NT2/D1 (cell line): ENCODE data around the gene DLG2.
A peak's percentile ranks its signal among the peaks of the same experiment; 100 is the strongest.

Source experiments
- DNase-seq: peaks from one replicate; pipeline ENCODE4 v3.0.0-alpha.2; 2011; ENCODE audit warnings: low read depth, low spot score
- H3K27me3 ChIP-seq: 2 replicates; pipeline ENCODE4 v1.6.0; 2011; ENCODE audit warnings: mild to moderate bottlenecking; ENCODE audit not compliant: insufficient read length, insufficient read depth
- H3K36me3 ChIP-seq: 2 replicates; pipeline ENCODE4 v1.6.1; 2011; ENCODE audit warnings: mild to moderate bottlenecking, low read length, mixed read lengths; ENCODE audit not compliant: insufficient read depth, insufficient read length
- H3K4me1 ChIP-seq: 2 replicates; pipeline ENCODE4 v1.5.1; 2011; ENCODE audit not compliant: insufficient read depth, insufficient read length
- H3K4me3 ChIP-seq: 2 replicates; pipeline ENCODE4 v1.5.1; 2011; ENCODE audit warnings: low read depth; ENCODE audit not compliant: insufficient read length
- H3K9ac ChIP-seq: 2 replicates; pipeline ENCODE4 v1.6.0; 2011; ENCODE audit warnings: low read depth; ENCODE audit not compliant: insufficient read length
- H3K9me3 ChIP-seq: 2 replicates; pipeline ENCODE4 v1.5.1; 2011; ENCODE audit warnings: mild to moderate bottlenecking, low read length; ENCODE audit not compliant: insufficient read depth
- SUZ12 ChIP-seq: IDR thresholded peaks from 2 replicates; pipeline ENCODE4 v1.6.1; 2011; ENCODE audit not compliant: insufficient read length, insufficient read depth; ENCODE audit errors: extremely low read depth
- YY1 ChIP-seq: IDR thresholded peaks from 2 replicates; pipeline ENCODE4 v1.6.1; 2011; ENCODE audit not compliant: insufficient read length, insufficient read depth
- ZNF274 ChIP-seq: IDR thresholded peaks from 2 replicates; pipeline ENCODE4 v1.6.1; 2011; ENCODE audit warnings: mild to moderate bottlenecking, low read depth, low read length

The DLG2 gene

GRCh38 chr11:83702796-83703195 lies 1924.3 kb downstream of the DLG2 start:
- H3K27me3 ChIP-seq: no peaks in the 10 kb centered on the region
- H3K36me3 ChIP-seq: no peaks in the 10 kb centered on the region
- H3K4me1 ChIP-seq: no peaks in the 10 kb centered on the region
- no peaks in the 10 kb centered on the region for H3K9me3 ChIP-seq
- DNase-seq: no peak
- H3K9ac ChIP-seq: no peak overlapping the region
- no peak overlapping the region for H3K4me3 ChIP-seq
- TF ChIP-seq ZNF274 (no peak), SUZ12 (no peak), YY1 (no peak)

GRCh38 chr11:83697518-83697917 lies 1929.6 kb downstream of the DLG2 start:
- no peak for DNase-seq
- H3K27me3 ChIP-seq: no peaks in the 10 kb centered on the region
- H3K9me3 ChIP-seq: no peaks in the 10 kb centered on the region
- H3K9ac ChIP-seq: no peak overlapping the region
- H3K4me3 ChIP-seq: no peak overlapping the region
- H3K36me3 ChIP-seq: peaks cover 4% of the 10 kb centered on the region
- no peak for TF ChIP-seq SUZ12
- no peak for TF ChIP-seq YY1
- no peak for TF ChIP-seq ZNF274
- H3K4me1 ChIP-seq: no peaks in the 10 kb centered on the region

- no peak for DNase-seq
- no peak overlapping the region for H3K9ac ChIP-seq
- H3K4me1 ChIP-seq: no peaks in the 10 kb centered on the region
- TF ChIP-seq ZNF274 (no peak), SUZ12 (no peak), YY1 (no peak)
- no peaks in the 10 kb centered on the region for H3K27me3 ChIP-seq
- H3K36me3 ChIP-seq: peaks cover 8% of the 10 kb centered on the region
- H3K4me3 ChIP-seq: no peak overlapping the region
- H3K9me3 ChIP-seq: no peaks in the 10 kb centered on the region
Observed at GRCh38 chr11:83695046-83695445, 1932.1 kb downstream of the DLG2 start.

- Histone ChIP-seq H3K36me3 (peaks cover 8% of the 10 kb centered on the region), H3K4me1 (no peaks in the 10 kb centered on the region), H3K4me3 (no peak overlapping the region), H3K27me3 (no peaks in the 10 kb centered on the region), H3K9ac (no peak overlapping the region), H3K9me3 (no peaks in the 10 kb centered on the region)
- no peak for DNase-seq
- TF ChIP-seq YY1 (no peak), ZNF274 (no peak), SUZ12 (no peak)
Observed at GRCh38 chr11:83694191-83694910, 1932.8 kb downstream of the DLG2 start.

GRCh38 chr11:83693306-83693992 lies 1933.7 kb downstream of the DLG2 start:
- peaks cover 8% of the 10 kb centered on the region for H3K36me3 ChIP-seq
- H3K4me3 ChIP-seq: no peak overlapping the region
- peak; percentile 46 for DNase-seq
- H3K9ac ChIP-seq: no peak overlapping the region
- H3K27me3 ChIP-seq: no peaks in the 10 kb centered on the region
- no peak for TF ChIP-seq YY1
- H3K9me3 ChIP-seq: no peaks in the 10 kb centered on the region
- no peaks in the 10 kb centered on the region for H3K4me1 ChIP-seq

- peaks cover 8% of the 10 kb centered on the region for H3K36me3 ChIP-seq
- DNase-seq: no peak
- H3K4me3 ChIP-seq: no peak overlapping the region
- no peak overlapping the region for H3K9ac ChIP-seq
- TF ChIP-seq ZNF274: no peak
- no peak for TF ChIP-seq SUZ12
- TF ChIP-seq YY1: no peak
- H3K4me1 ChIP-seq: no peaks in the 10 kb centered on the region
- no peaks in the 10 kb centered on the region for H3K9me3 ChIP-seq
- no peaks in the 10 kb centered on the region for H3K27me3 ChIP-seq
Observed at GRCh38 chr11:83692675-83693074, 1934.5 kb downstream of the DLG2 start.

GRCh38 chr11:83691451-83691950 lies 1935.6 kb downstream of the DLG2 start:
- H3K4me1 ChIP-seq: no peaks in the 10 kb centered on the region
- peaks cover 8% of the 10 kb centered on the region for H3K36me3 ChIP-seq
- H3K9me3 ChIP-seq: no peaks in the 10 kb centered on the region
- H3K4me3 ChIP-seq: no peak overlapping the region
- TF ChIP-seq YY1: no peak
- no peak for TF ChIP-seq SUZ12
- TF ChIP-seq ZNF274: no peak
- no peak overlapping the region for H3K9ac ChIP-seq
- H3K27me3 ChIP-seq: no peaks in the 10 kb centered on the region
- no peak for DNase-seq
